GM18870 (cell line): ENCODE results near the gene SLC25A53.
"Not testable (repeated sequence)": the region's sequence is repeated elsewhere in the genome, so short reads cannot be mapped to it uniquely, and the experiment has no call there.

Experiments used
- ATAC-seq: cut with Tn5 transposase; IDR thresholded peaks from one replicate; pipeline ENCODE4 v1.9.1; 2021; ENCODE audit warnings: moderate library complexity; ENCODE audit not compliant: unreplicated experiment

SLC25A53 gene

GRCh38 chrX:104134583-104135261, 22.1 kb downstream of the SLC25A53 start:
- ATAC-seq: no peak

- ATAC-seq: no peak
Measured at GRCh38 chrX:104130808-104131207, 26.0 kb downstream of the SLC25A53 start.

- ATAC-seq: no peak
Measured at GRCh38 chrX:104126856-104127255, 30.0 kb downstream of the SLC25A53 start.

- no peak for ATAC-seq
Measured at GRCh38 chrX:104122829-104123228, 34.0 kb downstream of the SLC25A53 start.

- ATAC-seq: no peak
Measured at GRCh38 chrX:104118765-104119164, 38.0 kb downstream of the SLC25A53 start.

GRCh38 chrX:104117759-104118158, 39.0 kb downstream of the SLC25A53 start:
- ATAC-seq: no peak

- no peak for ATAC-seq
Measured at GRCh38 chrX:104113222-104113965, 43.4 kb downstream of the SLC25A53 start.

- ATAC-seq: peak; percentile 62
Measured at GRCh38 chrX:104112326-104112951, 44.4 kb downstream of the SLC25A53 start, which contains the start of gene ZCCHC18. TSS of gene ZCCHC18 (plus strand) at chrX:104112523. CDS start at chrX:104114112, 1,589 bp downstream.

GRCh38 chrX:104110491-104111240, 46.1 kb downstream of the SLC25A53 start:
- peak; percentile 54 for ATAC-seq

GRCh38 chrX:104108955-104109354, 47.9 kb downstream of the SLC25A53 start:
- no peak for ATAC-seq

- ATAC-seq: no peak
Measured at GRCh38 chrX:104105330-104106262, 51.2 kb downstream of the SLC25A53 start.

- ATAC-seq: no peak
Measured at GRCh38 chrX:104104676-104105075, 52.1 kb downstream of the SLC25A53 start.

GRCh38 chrX:104098919-104099318, 57.9 kb downstream of the SLC25A53 start:
- ATAC-seq: no peak

- no peak for ATAC-seq
Measured at GRCh38 chrX:104098151-104098808, 58.5 kb downstream of the SLC25A53 start.

GRCh38 chrX:104085919-104086318, 70.9 kb downstream of the SLC25A53 start:
- ATAC-seq: no peak

- no peak for ATAC-seq
Measured at GRCh38 chrX:104085477-104085876, 71.3 kb downstream of the SLC25A53 start.

- ATAC-seq: no peak
Measured at GRCh38 chrX:104084534-104085277, 72.1 kb downstream of the SLC25A53 start.

GRCh38 chrX:104084063-104084462, 72.7 kb downstream of the SLC25A53 start:
- no peak for ATAC-seq

GRCh38 chrX:104077854-104078253, 79.0 kb downstream of the SLC25A53 start:
- ATAC-seq: not testable (repeated sequence)
